C4-2B (cell line): ENCODE results near the gene PSTPIP2.

Experiments used
- H3K27ac ChIP-seq: fragments of 450-650 bp; 2 replicates; pipeline ENCODE4 v1.5.1; 2017
- ZFX ChIP-seq: fragments of 450-650 bp; IDR thresholded peaks from 2 replicates; pipeline ENCODE4 v1.6.1; 2017
- TF ChIP-seq, protein P1 (sequence below): fragments of 450-650 bp; conservative IDR thresholded peaks from 2 replicates; pipeline ENCODE4 v1.5.1; 2017; ENCODE audit warnings: mild to moderate bottlenecking

PSTPIP2 gene

GRCh38 chr18:46071653-46072375 is at the start of gene PSTPIP2:
Gene PSTPIP2, minus strand, starts transcription at chr18:46072260. Its CDS starts 72 bp downstream, at chr18:46072188.
- no peak within 1 kb of the TSS for H3K27ac ChIP-seq
- TF ChIP-seq, protein P1, sequence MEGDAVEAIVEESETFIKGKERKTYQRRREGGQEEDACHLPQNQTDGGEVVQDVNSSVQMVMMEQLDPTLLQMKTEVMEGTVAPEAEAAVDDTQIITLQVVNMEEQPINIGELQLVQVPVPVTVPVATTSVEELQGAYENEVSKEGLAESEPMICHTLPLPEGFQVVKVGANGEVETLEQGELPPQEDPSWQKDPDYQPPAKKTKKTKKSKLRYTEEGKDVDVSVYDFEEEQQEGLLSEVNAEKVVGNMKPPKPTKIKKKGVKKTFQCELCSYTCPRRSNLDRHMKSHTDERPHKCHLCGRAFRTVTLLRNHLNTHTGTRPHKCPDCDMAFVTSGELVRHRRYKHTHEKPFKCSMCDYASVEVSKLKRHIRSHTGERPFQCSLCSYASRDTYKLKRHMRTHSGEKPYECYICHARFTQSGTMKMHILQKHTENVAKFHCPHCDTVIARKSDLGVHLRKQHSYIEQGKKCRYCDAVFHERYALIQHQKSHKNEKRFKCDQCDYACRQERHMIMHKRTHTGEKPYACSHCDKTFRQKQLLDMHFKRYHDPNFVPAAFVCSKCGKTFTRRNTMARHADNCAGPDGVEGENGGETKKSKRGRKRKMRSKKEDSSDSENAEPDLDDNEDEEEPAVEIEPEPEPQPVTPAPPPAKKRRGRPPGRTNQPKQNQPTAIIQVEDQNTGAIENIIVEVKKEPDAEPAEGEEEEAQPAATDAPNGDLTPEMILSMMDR: no peak
- TF ChIP-seq ZFX: no peak

DNA sequence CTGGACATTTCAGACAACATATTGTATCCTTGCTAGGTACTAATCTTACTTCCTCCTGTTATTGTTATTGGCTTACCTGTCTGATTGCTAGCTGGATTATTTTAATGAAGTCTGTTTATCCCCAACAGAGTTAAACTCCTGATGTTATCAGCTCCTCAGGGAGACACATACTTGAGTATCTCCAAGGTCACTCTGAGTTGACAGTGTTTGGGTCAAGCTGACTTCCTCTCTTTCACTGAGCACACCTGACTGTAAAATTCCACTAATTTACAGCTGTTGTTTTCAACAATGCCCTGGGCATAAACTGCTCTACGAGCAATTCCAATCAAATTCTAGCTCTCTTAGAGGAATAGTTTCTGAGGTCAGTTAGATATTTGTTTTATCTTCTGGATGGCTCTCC is 41.7 kb upstream of the PSTPIP2 start:
- TF ChIP-seq ZFX: no peak
- TF ChIP-seq, protein P1: no peak
- no peak overlapping the region for H3K27ac ChIP-seq

GRCh38 chr18:46110406-46110805 is 38.3 kb upstream of the PSTPIP2 start:
- no peak overlapping the region for H3K27ac ChIP-seq
- TF ChIP-seq ZFX: no peak
- TF ChIP-seq, protein P1: no peak

GRCh38 chr18:46109386-46109785 is 37.3 kb upstream of the PSTPIP2 start:
- H3K27ac ChIP-seq: no peak overlapping the region
- TF ChIP-seq, protein P1: no peak
- TF ChIP-seq ZFX: no peak

DNA sequence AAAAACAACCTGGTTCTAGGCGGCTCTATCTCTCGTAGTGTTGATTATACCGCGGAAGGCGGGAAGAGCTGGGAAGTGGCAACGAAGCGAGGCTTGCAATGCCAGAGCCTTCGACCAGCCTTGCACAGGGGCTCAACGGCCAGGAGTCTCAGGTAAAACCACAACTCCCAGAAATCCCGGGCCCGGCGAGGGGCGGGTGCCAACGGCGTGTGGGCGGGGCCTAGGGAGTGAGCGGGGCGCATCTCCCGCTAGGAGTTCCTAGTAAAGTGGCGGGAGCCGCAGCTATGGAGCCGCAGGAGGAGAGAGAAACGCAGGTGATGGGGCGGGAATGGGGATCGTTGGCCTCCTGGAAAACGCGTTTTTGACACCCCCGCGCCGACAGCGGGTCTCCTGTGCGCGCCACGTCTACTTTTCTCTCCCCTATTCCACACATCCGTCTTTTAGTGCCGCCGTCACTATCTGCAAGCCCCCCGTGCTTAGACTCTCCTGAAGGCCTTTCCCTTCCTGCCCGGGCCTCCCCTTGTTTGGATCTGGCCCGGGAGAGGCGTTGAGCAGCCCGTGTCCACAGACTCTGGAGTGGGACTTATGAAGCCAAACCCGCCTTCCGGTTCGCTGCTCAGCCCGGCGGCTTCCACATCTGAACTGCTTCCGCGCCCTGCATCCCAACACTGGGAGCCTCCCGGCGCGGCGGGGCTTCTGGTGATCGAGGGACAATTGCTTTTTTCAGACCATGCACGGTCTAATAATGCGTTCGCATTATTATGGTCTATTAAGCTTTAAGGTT is 32.3 kb upstream of the PSTPIP2 start, which contains the start of gene HAUS1:
TSS of gene HAUS1 (plus strand) at position 258 of the 784 bp plus-strand sequence. CDS start at position 285, 27 bp downstream.
- peak within 1 kb of the TSS; percentile 87 for H3K27ac ChIP-seq
- TF ChIP-seq, protein P1: no peak
- TF ChIP-seq ZFX: peak; percentile 47; the same call in 1 of the 2 replicates

DNA sequence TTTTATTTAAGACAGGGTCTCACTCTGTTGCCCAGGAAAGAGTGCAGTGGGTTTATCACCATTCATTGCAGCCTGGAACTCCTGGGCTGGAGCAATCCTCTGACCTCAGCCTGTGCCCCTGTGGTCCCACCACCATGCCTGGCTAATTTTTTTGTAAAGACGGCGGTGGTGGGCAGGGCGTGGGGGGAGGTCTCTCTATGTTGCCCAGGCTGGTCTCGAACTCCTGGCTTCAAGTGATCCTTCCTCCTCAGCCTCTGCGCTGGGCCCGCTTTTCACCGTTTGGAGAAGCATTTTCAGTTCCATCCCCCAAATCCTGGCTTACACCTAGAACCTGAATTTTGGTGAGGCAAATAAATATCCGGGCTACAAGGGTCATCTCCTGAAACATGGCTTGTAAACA is 27.4 kb upstream of the PSTPIP2 start:
- no peak for TF ChIP-seq ZFX
- TF ChIP-seq, protein P1: no peak
- no peak overlapping the region for H3K27ac ChIP-seq

- H3K27ac ChIP-seq: peak overlapping the region; percentile 98
- TF ChIP-seq, protein P1: no peak
- TF ChIP-seq ZFX: peak; percentile 70
These were observed 26.5 kb upstream of the PSTPIP2 start for GRCh38 chr18:46098616-46098933.
